Adrenal gland (tissue), 12 donors: ENCODE measurements around the gene PREPL. TPM values are rescaled to one million over a fixed set of nuclear protein-coding genes. Genes with fewer than 3 reads are reported as not detected.

Experiments used
- DNase-seq, 7 donors: peaks; one replicate each; pipeline ENCODE4 v3.0.0-alpha.2; 2019 to 2020
- H3K27ac ChIP-seq, 5 donors: fragments of 200-600 bp; sonication (generic) in 4 of 5; 1 replicate in 3 of 5; 2 replicates in 2 of 5; pipeline versions ENCODE4 v1.5.1 to v1.8.0; 2016 to 2020; ENCODE audit warnings: mild to moderate bottlenecking in 1 of 5
- H3K27me3 ChIP-seq: fragments of 200-600 bp; 2 replicates; pipeline ENCODE4 v1.8.0; 2021
- H3K36me3 ChIP-seq, 2 donors: fragments of 200-600 bp; replicated peaks in 1 of 2; 1 replicate in 1 of 2; 2 replicates in 1 of 2; pipeline versions ENCODE4 v1.5.1 to v1.8.0; 2018 to 2022
- H3K4me1 ChIP-seq, 2 donors: fragments of 200-600 bp; replicated peaks in 1 of 2; 1 replicate in 1 of 2; 2 replicates in 1 of 2; pipeline versions ENCODE4 v1.5.1 to v1.8.0; 2018 to 2021
- H3K4me3 ChIP-seq, 4 donors: fragments of 200-600 bp; sonication (generic) in 3 of 4; one replicate each; pipeline ENCODE4 v1.5.1; 2016 to 2018
- H3K9me3 ChIP-seq, 3 donors: fragments of 200-600 bp; sonication (generic) in 1 of 3; replicated peaks in 1 of 3; 1 replicate in 2 of 3; 2 replicates in 1 of 3; pipeline versions ENCODE4 v1.5.1 to v1.8.0; 2016 to 2021
- CTCF ChIP-seq, 6 experiments: fragments of 450-650 bp in 4 of 6; fragments of 200-600 bp in 2 of 6; sonication (generic) in 1 of 6; IDR thresholded peaks; 1 replicate in 5 of 6; 2 replicates in 1 of 6; pipeline versions ENCODE4 v1.5.1 to v1.8.0; 2016 to 2021; ENCODE audit warnings: antibody characterized with exemption in 6 of 6, mild to moderate bottlenecking in 2 of 6, moderate library complexity in 1 of 6
- POLR2A ChIP-seq, 2 donors: fragments of 450-650 bp; IDR thresholded peaks; one replicate each; pipeline ENCODE4 v1.6.1; 2017; ENCODE audit warnings: antibody characterized with exemption in 2 of 2, mild to moderate bottlenecking in 2 of 2, moderate library complexity in 1 of 2
- WGBS, 4 donors: extraction: QIAGEN DNeasy Blood & Tissue Kit in 2 of 4; methylation state at CpG; one replicate each; pipeline versions ENCODE4 v1.1.5 to v1.1.7; 2013 to 2017; 5-methylcytosine and 5-hydroxymethylcytosine counted together
- intact Hi-C, 2 donors: fragments of 100-400 bp; cut with DNase I; formaldehyde crosslinking; loops; one replicate each; pipeline versions ENCODE4 v1.14.1 to v1.15.0; 2022 to 2023
- polyA plus RNA-seq, 3 donors: library from polyadenylated mRNA; stranded (reverse); fragments of 200-250 nt in 2 of 3; fragments of 350-450 nt in 1 of 3; fragmentation: Illumina TruSeq in 1 of 3; extraction: RNeasy Lipid Tissue Mini Kit (QIAGEN cat#74804) in 1 of 3; gene quantifications; one replicate each; pipeline ENCODE4 v1.2.3, GENCODE V29; 2013 to 2014
- total RNA-seq, 9 donors: library from RNA; depleted of rRNA in 4 of 9; stranded (reverse); fragments of >200 nt in 4 of 9; fragments of 120-200 nt in 1 of 9; fragmentation: NEBNext Ultra II Directional in 1 of 9; extraction: Animal tissue kit (Norgen Biotek cat#: 25700) in 1 of 9; gene quantifications; one replicate each; pipeline versions ENCODE4 v1.1.0 to v1.2.4, GENCODE V29; 2013 to 2023
- donor health status: healthy with polysubstance abuse.
- donor health status: Bipolar disorder and iron deficiency.
- donor health status: DM: yes; HTN: yes; CAD: no.
- donor health status: DM: no; HTN: no; CAD: no.
- donor health status: DM: no; HTN: no; CAD: no.
- donor health status: DM: yes; HTN: yes; CAD: no.

Gene PREPL
- total and polyA plus RNA-seq, 12 donors = 8.3 to 122 (median 61.6) TPM

- 96 to 98% (median 97%) methylated on average over 6 of the region's 6 CpGs for WGBS, 4 donors
- no peak overlapping the region for H3K4me3 ChIP-seq
- H3K27ac ChIP-seq = no peak overlapping the region
- no peaks in the 10 kb centered on the region for H3K9me3 ChIP-seq
- no peaks in the 10 kb centered on the region for H3K27me3 ChIP-seq
- TF ChIP-seq CTCF (IDR thresholded peaks at IDR 0.05) (no peak), POLR2A (IDR thresholded peaks at IDR 0.05) (no peak)
- peaks cover 3 to 43% of the 10 kb centered on the region in 2 donors for H3K4me1 ChIP-seq
- intact Hi-C loops = no loop called here
- H3K36me3 ChIP-seq = no peaks in the 10 kb centered on the region
- no peak for DNase-seq
Measured at GRCh38 chr2:44354761-44355160, 6.5 kb downstream of the PREPL start.

DNA sequence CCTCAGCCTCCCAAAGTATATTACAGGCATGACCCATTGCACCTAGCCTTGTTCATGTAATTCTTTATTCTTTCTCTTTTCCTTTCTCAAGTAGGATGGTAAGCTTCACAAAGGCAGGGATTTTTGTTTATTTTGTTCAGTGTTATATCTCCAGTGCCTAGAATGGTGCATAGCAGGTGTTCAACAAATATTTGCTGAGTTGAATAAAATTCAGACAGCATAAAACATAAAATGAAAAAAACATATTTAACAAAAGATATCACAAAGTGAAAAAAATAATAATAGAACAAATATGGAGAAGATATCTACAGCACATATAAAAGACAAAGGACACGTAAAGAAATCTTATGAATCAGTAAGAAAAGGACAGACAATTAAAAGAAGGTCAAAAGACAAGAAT, 8.8 kb downstream of the PREPL start:
- no peak for TF ChIP-seq POLR2A (IDR thresholded peaks at IDR 0.05)
- TF ChIP-seq CTCF (IDR thresholded peaks at IDR 0.05) = no peak
- no peak for DNase-seq
- WGBS, 4 donors = 91 to 100% (median 99%) methylated on average over 1 of the region's 1 CpG
- intact Hi-C loops = no loop called here
- Histone ChIP-seq H3K36me3 (no peaks in the 10 kb centered on the region), H3K4me3 (no peak overlapping the region), H3K27me3 (no peaks in the 10 kb centered on the region), H3K4me1 (peaks cover 3 to 43% of the 10 kb centered on the region in 2 donors), H3K27ac (no peak overlapping the region), H3K9me3 (no peaks in the 10 kb centered on the region)

DNA sequence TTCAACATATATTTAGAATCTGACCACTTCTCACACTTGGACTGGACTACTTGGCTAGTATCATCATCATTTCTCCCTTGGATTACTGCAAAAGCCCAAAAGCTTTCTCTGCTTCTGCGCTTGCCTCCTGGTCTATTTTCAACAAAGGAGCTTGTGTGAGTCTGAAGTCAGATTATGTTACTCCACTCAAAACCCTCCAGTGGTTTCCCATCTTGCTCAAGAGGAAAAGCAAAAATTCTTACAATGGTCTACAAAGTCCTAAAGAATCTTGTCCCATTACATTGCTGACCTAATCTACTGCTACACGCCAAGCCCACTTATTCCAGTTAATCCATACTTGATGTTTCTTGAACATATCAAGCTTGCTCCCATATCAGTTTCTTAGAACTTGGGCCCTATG, 9.6 kb downstream of the PREPL start:
- intact Hi-C loops = no loop called here
- DNase-seq = no peak
- WGBS, 4 donors = 91 to 98% (median 96%) methylated on average over 2 of the region's 2 CpGs
- Histone ChIP-seq H3K36me3 (no peaks in the 10 kb centered on the region), H3K27ac (no peak overlapping the region), H3K9me3 (no peaks in the 10 kb centered on the region), H3K4me1 (peaks cover 3 to 47% of the 10 kb centered on the region in 2 donors), H3K4me3 (no peak overlapping the region), H3K27me3 (no peaks in the 10 kb centered on the region)
- TF ChIP-seq POLR2A (IDR thresholded peaks at IDR 0.05) = no peak

- TF ChIP-seq CTCF (IDR thresholded peaks at IDR 0.05) = no peak
- TF ChIP-seq POLR2A (IDR thresholded peaks at IDR 0.05) = no peak
- no peak overlapping the region for H3K27ac ChIP-seq
- 86 to 95% (median 87%) methylated on average over 4 of the region's 4 CpGs for WGBS, 4 donors
- peaks cover 3 to 47% of the 10 kb centered on the region in 2 donors for H3K4me1 ChIP-seq
- H3K9me3 ChIP-seq = no peaks in the 10 kb centered on the region
- no peaks in the 10 kb centered on the region for H3K36me3 ChIP-seq
- intact Hi-C loops = no loop called here
- no peaks in the 10 kb centered on the region for H3K27me3 ChIP-seq
- H3K4me3 ChIP-seq = no peak overlapping the region
- DNase-seq = no peak
Measured at GRCh38 chr2:44351088-44351487, 10.2 kb downstream of the PREPL start.

GRCh38 chr2:44349506-44349905, 11.8 kb downstream of the PREPL start:
- H3K27ac ChIP-seq = no peak overlapping the region
- H3K36me3 ChIP-seq = peaks cover 0 to 5% of the 10 kb centered on the region in 2 donors
- H3K9me3 ChIP-seq = no peaks in the 10 kb centered on the region
- intact Hi-C loops = no loop called here
- peaks cover 3 to 47% of the 10 kb centered on the region in 2 donors for H3K4me1 ChIP-seq
- no peak for DNase-seq
- TF ChIP-seq CTCF (IDR thresholded peaks at IDR 0.05) (no peak), POLR2A (IDR thresholded peaks at IDR 0.05) (no peak)
- no peaks in the 10 kb centered on the region for H3K27me3 ChIP-seq
- H3K4me3 ChIP-seq = no peak overlapping the region
- WGBS, 4 donors = 94 to 99% (median 98%) methylated on average over 10 of the region's 10 CpGs
